Kidney epithelial cell (primary cell): ENCODE measurements around the gene ZNF277. TPM values are rescaled to one million over a fixed set of nuclear protein-coding genes. Genes with fewer than 3 reads are reported as not detected.

ENCODE experiments used
- total RNA-seq: library from RNA; depleted of rRNA; stranded (reverse); fragments of >200 nt; gene quantifications from 2 replicates; pipeline ENCODE4 v1.2.3, GENCODE V29; 2015

ZNF277 gene
- total RNA-seq, 1 donor from 2014 or later = 34.6 TPM

Other genes starting within 250 kb of the ZNF277 start
- gene DOCK4, start 296 bp upstream of the ZNF277 start, total RNA-seq = 16.8 and 24.0 TPM in 2 replicates
- 85.5 and 87.3 TPM in 2 replicates for gene IFRD1, start 243.8 kb downstream of the ZNF277 start, total RNA-seq